Measurements from ENCODE around the gene NT5E. TPM values are rescaled to one million over a fixed set of nuclear protein-coding genes. Genes with fewer than 3 reads are reported as not detected.

The NT5E gene
- total RNA-seq, 1 donor from 2014 or later, result 18.0 TPM

- no peak for TF ChIP-seq CTCF (IDR thresholded peaks at IDR 0.05)
- no peak overlapping the region for H3K4me3 ChIP-seq
- no peak overlapping the region for H3K27ac ChIP-seq
- H3K27me3 ChIP-seq (ENCODE audit: low read depth), result no peaks in the 10 kb centered on the region
- no peaks in the 10 kb centered on the region for H3K9me3 ChIP-seq
- H3K4me1 ChIP-seq, result peaks cover 32% of the 10 kb centered on the region
- intact Hi-C loops (cut with DNase I), result no loop called here
- ATAC-seq, result no peak
- H3K36me3 ChIP-seq, result no peaks in the 10 kb centered on the region
- no peak for DNase-seq
These were observed 10.5 kb downstream of the NT5E start for GRCh38 chr6:85460154-85460920.

GRCh38 chr6:85460921-85461797 is 11.3 kb downstream of the NT5E start:
- no peaks in the 10 kb centered on the region for H3K27me3 ChIP-seq (ENCODE audit: low read depth)
- ATAC-seq (peak in 1 of 2 donors; percentile 21), DNase-seq (no peak)
- peak overlapping the region; percentile 36 for H3K27ac ChIP-seq
- no peaks in the 10 kb centered on the region for H3K36me3 ChIP-seq
- H3K4me3 ChIP-seq, result no peak overlapping the region
- intact Hi-C loops (cut with DNase I), result no loop called here
- H3K9me3 ChIP-seq, result no peaks in the 10 kb centered on the region
- peaks cover 39% of the 10 kb centered on the region for H3K4me1 ChIP-seq
- TF ChIP-seq CTCF (IDR thresholded peaks at IDR 0.05), result no peak

GRCh38 chr6:85461798-85462170 is 11.9 kb downstream of the NT5E start:
- H3K9me3 ChIP-seq, result no peaks in the 10 kb centered on the region
- peak in 1 of 2 donors; percentile 21 for ATAC-seq
- intact Hi-C loops (cut with DNase I), result no loop called here
- H3K27ac ChIP-seq, result peak overlapping the region; percentile 36
- H3K27me3 ChIP-seq (ENCODE audit: low read depth), result no peaks in the 10 kb centered on the region
- no peaks in the 10 kb centered on the region for H3K36me3 ChIP-seq
- TF ChIP-seq CTCF (IDR thresholded peaks at IDR 0.05), result no peak
- H3K4me1 ChIP-seq, result peaks cover 39% of the 10 kb centered on the region
- DNase-seq, result no peak
- no peak overlapping the region for H3K4me3 ChIP-seq

- Histone ChIP-seq H3K4me1 (peaks cover 38% of the 10 kb centered on the region), H3K27ac (no peak overlapping the region), H3K27me3 (ENCODE audit: low read depth) (no peaks in the 10 kb centered on the region), H3K9me3 (no peaks in the 10 kb centered on the region), H3K4me3 (no peak overlapping the region), H3K36me3 (no peaks in the 10 kb centered on the region)
- DNase-seq, result no peak
- intact Hi-C loops (cut with DNase I), result no loop called here
- ATAC-seq, result no peak
- no peak for TF ChIP-seq CTCF (IDR thresholded peaks at IDR 0.05)
These were observed 12.8 kb downstream of the NT5E start for GRCh38 chr6:85462673-85463072.

- Histone ChIP-seq H3K4me3 (no peak overlapping the region), H3K27me3 (ENCODE audit: low read depth) (no peaks in the 10 kb centered on the region), H3K36me3 (no peaks in the 10 kb centered on the region), H3K9me3 (no peaks in the 10 kb centered on the region), H3K27ac (no peak overlapping the region), H3K4me1 (peaks cover 32% of the 10 kb centered on the region)
- TF ChIP-seq CTCF (IDR thresholded peaks at IDR 0.05), result no peak
- intact Hi-C loops (cut with DNase I), result no loop called here
- no peak for ATAC-seq
- no peak for DNase-seq
These were observed 13.9 kb downstream of the NT5E start for GRCh38 chr6:85463621-85464259.
